ENCODE measurements around the gene AMFR. TPM values are rescaled to one million over a fixed set of nuclear protein-coding genes. Genes with fewer than 3 reads are reported as not detected.

The AMFR gene
- total RNA-seq, 1 experiment from 2014 or later: 31.7 TPM

- no peak for TF ChIP-seq E2F1 (CRISPR knock-in tag; IDR thresholded peaks at IDR 0.05)
- no peak for TF ChIP-seq ZNF671 (CRISPR knock-in tag; IDR thresholded peaks at IDR 0.05)
Observed at GRCh38 chr16:56331915-56332314, 93.4 kb downstream of the AMFR start (continued).

GRCh38 chr16:56331399-56331798 lies 93.9 kb downstream of the AMFR start:
- Mint-ChIP-seq H3K36me3 (no peaks in the 10 kb centered on the region), H3K27me3 (ENCODE audit: low read depth) (no peaks in the 10 kb centered on the region), H3K9me3 (no peaks in the 10 kb centered on the region), H3K4me1 (no peaks in the 10 kb centered on the region), H3K4me3 (no peak overlapping the region), H3K27ac (no peak overlapping the region)
- DNase-seq (ENCODE audit: low spot score) (no peak), ATAC-seq (no peak)
- no peak for TF ChIP-seq PREB (CRISPR knock-in tag; IDR thresholded peaks at IDR 0.05; ENCODE audit: borderline replicate concordance)
- TF ChIP-seq NR3C1 (CRISPR knock-in tag; conservative IDR thresholded peaks at IDR 0.05; ENCODE audit: low read depth): no peak
- ChIA-PET CTCF (interaction anchor here (1.6 to 6.2 kb wide), 2 partner anchors 13 to 25 kb away, joined by 9 to 65 read pairs; no protein-coding TSS in a partner anchor), POLR2A (no interaction called here)

GRCh38 chr16:56330476-56330875 lies 94.9 kb downstream of the AMFR start:
- Mint-ChIP-seq H3K4me3 (no peak overlapping the region), H3K9me3 (no peaks in the 10 kb centered on the region), H3K4me1 (no peaks in the 10 kb centered on the region), H3K27me3 (ENCODE audit: low read depth) (no peaks in the 10 kb centered on the region), H3K36me3 (no peaks in the 10 kb centered on the region), H3K27ac (peak overlapping the region; percentile 27; the same call in 1 of the 2 replicates)
- ChIA-PET POLR2A (no interaction called here), CTCF (interaction anchor here (1.5 to 4.8 kb wide), 2 partner anchors 26 to 865 kb away, joined by 4 to 30 read pairs; no protein-coding TSS in a partner anchor)
- ATAC-seq: no peak
- TF ChIP-seq ZNF416 (CRISPR knock-in tag; IDR thresholded peaks at IDR 0.05) (no peak), ERG (CRISPR knock-in tag; IDR thresholded peaks at IDR 0.05) (no peak), STAT6 (CRISPR knock-in tag; conservative IDR thresholded peaks at IDR 0.05; ENCODE audit: low read depth) (no peak), FOXK1 (CRISPR knock-in tag; IDR thresholded peaks at IDR 0.05) (no peak), ATF2 (CRISPR knock-in tag; IDR thresholded peaks at IDR 0.05; ENCODE audit: borderline replicate concordance, low read depth) (no peak), ZNF281 (CRISPR knock-in tag; IDR thresholded peaks at IDR 0.05) (no peak), ATF6 (CRISPR knock-in tag; IDR thresholded peaks at IDR 0.05) (no peak), FOXJ3 (CRISPR knock-in tag; IDR thresholded peaks at IDR 0.05; ENCODE audit: borderline replicate concordance) (no peak), IRF1 (CRISPR knock-in tag; IDR thresholded peaks at IDR 0.05) (no peak), MLX (CRISPR knock-in tag; IDR thresholded peaks at IDR 0.05) (no peak), EMX1 (CRISPR knock-in tag; IDR thresholded peaks at IDR 0.05) (no peak), NR2C2 (CRISPR knock-in tag; IDR thresholded peaks at IDR 0.05) (no peak), SMAD4 (CRISPR knock-in tag; IDR thresholded peaks at IDR 0.05) (no peak), ZMAT4 (CRISPR knock-in tag; IDR thresholded peaks at IDR 0.05) (no peak)
- no peak for DNase-seq (ENCODE audit: low spot score)

Data from WTC11 (cell line).